Measurements from ENCODE around the gene DDX27. TPM values are rescaled to one million over a fixed set of nuclear protein-coding genes. Genes with fewer than 3 reads are reported as not detected.

The DDX27 gene
- total RNA-seq, 1 donor from 2014 or later, result 17.3 TPM

GRCh38 chr20:49199729-49200293, 19.4 kb upstream of the DDX27 start:
- TF ChIP-seq CTCF (IDR thresholded peaks at IDR 0.05), result no peak
- Histone ChIP-seq H3K4me1 (no peaks in the 10 kb centered on the region), H3K27me3 (no peaks in the 10 kb centered on the region), H3K4me3 (no peak overlapping the region), H3K36me3 (no peaks in the 10 kb centered on the region), H3K9me3 (no peaks in the 10 kb centered on the region), H3K27ac (no peak overlapping the region)
- intact Hi-C loops (cut with DNase I), result no loop called here
- DNase-seq (ENCODE audit: low spot score in 2 of 2), result no peak

GRCh38 chr20:49203011-49203410, 16.2 kb upstream of the DDX27 start:
- Histone ChIP-seq H3K27ac (no peak overlapping the region), H3K4me3 (no peak overlapping the region), H3K27me3 (no peaks in the 10 kb centered on the region), H3K9me3 (no peaks in the 10 kb centered on the region), H3K4me1 (no peaks in the 10 kb centered on the region), H3K36me3 (no peaks in the 10 kb centered on the region)
- intact Hi-C loops (cut with DNase I), result no loop called here
- no peak for TF ChIP-seq CTCF (IDR thresholded peaks at IDR 0.05)
- peak in 1 of 2 donors; percentile 4 for DNase-seq (ENCODE audit: low spot score in 2 of 2)

GRCh38 chr20:49203746-49204145, 15.5 kb upstream of the DDX27 start:
- Histone ChIP-seq H3K4me3 (no peak overlapping the region), H3K9me3 (no peaks in the 10 kb centered on the region), H3K36me3 (no peaks in the 10 kb centered on the region), H3K27ac (no peak overlapping the region), H3K4me1 (no peaks in the 10 kb centered on the region), H3K27me3 (no peaks in the 10 kb centered on the region)
- TF ChIP-seq CTCF (IDR thresholded peaks at IDR 0.05), result no peak
- intact Hi-C loops (cut with DNase I), result no loop called here
- DNase-seq (ENCODE audit: low spot score in 2 of 2), result peak in 1 of 2 donors; percentile 30

DNA sequence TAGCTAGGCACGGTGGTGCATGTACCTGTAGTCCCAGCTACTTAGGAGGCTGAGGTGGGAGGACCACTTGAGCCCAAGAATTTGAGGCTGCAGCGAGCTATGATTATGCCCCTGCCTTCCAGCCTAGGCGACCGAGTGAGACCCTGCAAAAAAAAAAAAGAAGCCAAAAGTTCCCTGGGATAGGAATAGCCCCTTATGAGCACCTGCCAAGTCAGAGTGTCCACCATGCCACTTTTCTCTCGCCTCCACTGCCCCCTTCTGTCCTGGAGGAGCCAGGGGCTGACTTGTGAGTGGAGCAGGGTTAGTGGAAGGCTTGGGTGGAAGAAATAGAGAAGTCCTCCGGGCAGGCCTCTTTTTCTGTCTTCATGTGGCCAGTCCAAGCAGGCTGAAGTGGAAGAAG, 12.1 kb upstream of the DDX27 start:
- no peak for DNase-seq (ENCODE audit: low spot score in 2 of 2)
- Histone ChIP-seq H3K27me3 (no peaks in the 10 kb centered on the region), H3K4me3 (no peak overlapping the region), H3K36me3 (no peaks in the 10 kb centered on the region), H3K27ac (no peak overlapping the region), H3K4me1 (no peaks in the 10 kb centered on the region), H3K9me3 (peaks cover 6 to 9% of the 10 kb centered on the region in 2 donors)
- intact Hi-C loops (cut with DNase I), result no loop called here
- TF ChIP-seq CTCF (IDR thresholded peaks at IDR 0.05), result no peak

DNA sequence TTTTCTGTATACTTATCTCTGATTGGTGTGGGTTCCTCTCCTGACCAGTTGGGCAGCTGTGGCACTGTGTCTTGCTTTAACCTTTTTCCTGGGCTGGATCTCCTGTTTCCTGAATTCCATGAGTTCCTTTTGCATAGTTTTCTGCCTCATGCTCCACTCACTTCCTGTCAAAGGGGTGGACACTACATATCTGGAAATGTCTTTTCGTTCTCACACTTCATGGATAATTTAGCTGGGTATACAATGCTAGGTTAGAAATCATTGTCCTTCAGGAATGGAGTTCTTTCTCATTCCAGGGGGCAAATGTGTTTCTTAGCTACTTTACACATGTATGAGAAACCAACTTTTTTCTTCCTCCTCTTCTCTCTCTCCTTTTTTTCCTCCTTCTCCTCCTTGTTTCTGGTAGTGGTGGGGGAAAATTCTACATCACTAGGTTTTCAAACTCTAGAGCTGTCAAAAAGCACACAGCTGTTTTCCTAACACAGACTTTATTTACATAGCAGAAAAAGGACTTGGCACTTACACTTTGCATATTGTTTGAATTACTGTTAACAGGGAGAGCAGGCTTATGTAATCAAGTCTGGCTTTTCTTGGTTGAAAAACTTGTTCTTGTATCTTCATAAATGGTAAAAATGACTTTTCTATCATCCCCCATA, 9.0 kb upstream of the DDX27 start:
- intact Hi-C loops (cut with DNase I), result no loop called here
- H3K27me3 ChIP-seq, result no peaks in the 10 kb centered on the region
- H3K36me3 ChIP-seq, result no peaks in the 10 kb centered on the region
- H3K9me3 ChIP-seq, result peaks cover 6 to 9% of the 10 kb centered on the region in 2 donors
- H3K4me3 ChIP-seq, result no peak overlapping the region
- H3K4me1 ChIP-seq, result no peaks in the 10 kb centered on the region
- no peak overlapping the region for H3K27ac ChIP-seq
- DNase-seq (ENCODE audit: low spot score in 2 of 2), result no peak
- no peak for TF ChIP-seq CTCF (IDR thresholded peaks at IDR 0.05)

Data from ascending aorta (tissue), 2 donors.